Measurements from ENCODE around the gene RARG. TPM values are rescaled to one million over a fixed set of nuclear protein-coding genes. Genes with fewer than 3 reads are reported as not detected.

Gene RARG
- total and polyA plus RNA-seq, 2 donors (not counting 3 experiments of a cell fraction or from before 2014, with no cell fraction given): 9.9 to 19.5 TPM

- Histone ChIP-seq H3K4me1 (ENCODE audit: control insufficient read depth, extremely low read depth, insufficient read depth, low read length) (peaks cover 42% of the 10 kb centered on the region), H3K9me3 (replicated peaks; ENCODE audit: control insufficient read depth, insufficient read depth, low read length) (no peaks in the 10 kb centered on the region), H3K27ac (ENCODE audit: insufficient read depth, low read depth, low read length) (peak overlapping the region; percentile 88), H3K9ac (replicated peaks; ENCODE audit: extremely low read depth, insufficient read depth, low read length) (peak overlapping the region; percentile 57), H3K9me1 (replicated peaks; ENCODE audit: control insufficient read depth, extremely low read depth, insufficient read depth, low read length) (no peaks in the 10 kb centered on the region), H3K79me2 (ENCODE audit: control insufficient read depth, insufficient read depth, low read length) (no peaks in the 10 kb centered on the region), H3K36me3 (ENCODE audit: control insufficient read depth in 2 of 2, extremely low read depth in 1 of 2, insufficient read depth in 2 of 2, low read length in 2 of 2) (no peaks in the 10 kb centered on the region), H3K27me3 (ENCODE audit: control insufficient read depth in 2 of 2, insufficient read depth in 2 of 2, low read length in 2 of 2) (no peaks in the 10 kb centered on the region), H2AFZ (ENCODE audit: low read depth, low read length) (peak overlapping the region; percentile 65), H4K20me1 (replicated peaks; ENCODE audit: control insufficient read depth, extremely low read depth, insufficient read depth, low read length) (no peaks in the 10 kb centered on the region), H3K4me2 (ENCODE audit: insufficient read depth, low read length) (peak overlapping the region; percentile 71), H3K4me3 (replicated peaks in 1 of 3; ENCODE audit: insufficient read depth in 1 of 3, low read depth in 1 of 3, low read length in 3 of 3) (peak overlapping the region; percentile 31 to 66 (median 40))
- TF ChIP-seq FOS (IDR thresholded peaks at IDR 0.05; ENCODE audit: borderline replicate concordance, insufficient read depth, low read length) (no peak), CTCF (IDR thresholded peaks at IDR 0.05; ENCODE audit: extremely low read depth in 1 of 2, insufficient read depth in 1 of 2, low read depth in 1 of 2, low read length in 2 of 2) (no peak), MYC (IDR thresholded peaks at IDR 0.05; ENCODE audit: low read depth, low read length) (no peak), MAX (IDR thresholded peaks at IDR 0.05; ENCODE audit: insufficient read depth, insufficient read length) (no peak), GATA2 (IDR thresholded peaks at IDR 0.05; ENCODE audit: insufficient read depth, insufficient read length, low read depth, low read length) (no peak), POLR2A (IDR thresholded peaks at IDR 0.05; ENCODE audit: low read depth, low read length) (no peak), POLR2AphosphoS5 (IDR thresholded peaks at IDR 0.05; ENCODE audit: insufficient read depth, low read depth, low read length) (no peak), EZH2 (IDR thresholded peaks at IDR 0.05; ENCODE audit: borderline replicate concordance, low read depth, low read length, severe bottlenecking) (no peak), JUN (IDR thresholded peaks at IDR 0.05; ENCODE audit: borderline replicate concordance, insufficient read depth, insufficient read length, low read depth) (no peak)
- dilution Hi-C loops (cut with MboI; ENCODE audit: extremely low pct_ligation_motif_present, low sequenced_read_pairs): no loop called here
- ChIA-PET POLR2A (interaction anchor here (0.5 to 0.6 kb wide), 2 partner anchors 40 to 145 kb away, joined by 5 to 9 read pairs; no protein-coding TSS in a partner anchor), CTCF (interaction anchor here (0.6 to 4.2 kb wide), 10 partner anchors 8 to 101 kb away, joined by 3 to 29 read pairs (median 4); partner anchors contain the start of genes AAAS, ESPL1, MYG1 and PFDN5)
- FAIRE-seq: no peak
- DNase-seq (ENCODE audit: low read depth, low spot score): peak; percentile 72
- intact Hi-C loops (cut with micrococcal nuclease): loop anchor here (1.0 to 5.0 kb wide), 7 partner anchors 7 to 281 kb away; partner anchors contain the start of genes AAAS, CSAD, ESPL1 and PFDN5
- BruUV-seq (replicated peaks): TSS peak; percentile 86
These were observed 10.6 kb downstream of the RARG start for GRCh38 chr12:53221203-53222080.
